Measurements from ENCODE around the gene EYS.

DNA sequence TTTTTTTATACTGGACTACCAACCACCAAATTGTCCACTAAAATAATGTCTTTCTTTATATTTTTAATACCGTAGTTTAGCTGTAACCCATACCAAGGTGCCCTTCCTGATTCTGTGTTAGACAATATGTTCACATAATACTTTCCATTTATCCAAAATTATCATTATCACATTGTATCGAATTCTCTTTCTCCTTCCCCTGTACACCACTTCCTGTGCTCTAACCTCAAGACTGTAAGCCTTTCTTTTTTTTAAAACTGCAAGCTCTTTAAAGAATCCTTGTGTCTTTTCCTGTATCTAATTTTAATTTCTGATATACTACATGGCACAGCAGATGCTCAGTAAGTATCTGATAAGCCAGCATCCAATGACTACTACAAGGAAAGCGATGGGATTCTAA lies 917.5 kb downstream of the EYS start:
- TF ChIP-seq EZH2 (IDR thresholded peaks at IDR 0.05; ENCODE audit: insufficient read depth, poor library complexity, severe bottlenecking) (no peak), EZH2phosphoT487 (IDR thresholded peaks at IDR 0.05; ENCODE audit: insufficient read depth, low read depth) (no peak)

Measured in GM23248 (cell line).